Astrocyte of the cerebellum (primary cell): ENCODE measurements around the gene CIC.

ENCODE experiments used
- DNase-seq: peaks from one replicate; pipeline ENCODE4 v3.0.0-alpha.2; 2011; ENCODE audit warnings: low read depth
- H3K4me3 ChIP-seq: 2 replicates; pipeline ENCODE4 v1.5.1; 2011; ENCODE audit warnings: mild to moderate bottlenecking, low read depth, low read length, moderate library complexity
- CTCF ChIP-seq: IDR thresholded peaks from 2 replicates; pipeline ENCODE4 v1.5.1; 2012; ENCODE audit warnings: low read length, low read depth, moderate library complexity, mild to moderate bottlenecking; ENCODE audit errors: missing control alignments
- in situ Hi-C: cut with HindIII; loops from 2 replicates; pipeline ENCODE4 v1.10.0; 2017; ENCODE audit warnings: low sequenced_read_pairs

The CIC gene

GRCh38 chr19:42277821-42278451, 8.9 kb downstream of the CIC start:
- no peak overlapping the region for H3K4me3 ChIP-seq
- no peak for DNase-seq
- in situ Hi-C loops, result no loop called here
- no peak for TF ChIP-seq CTCF

GRCh38 chr19:42278452-42279154, 9.6 kb downstream of the CIC start:
- in situ Hi-C loops, result no loop called here
- no peak for TF ChIP-seq CTCF
- no peak for DNase-seq
- H3K4me3 ChIP-seq, result no peak overlapping the region

- peak overlapping the region; percentile 75 for H3K4me3 ChIP-seq
- in situ Hi-C loops, result no loop called here
- TF ChIP-seq CTCF, result no peak
- no peak for DNase-seq
Measured at GRCh38 chr19:42279155-42279901, 10.3 kb downstream of the CIC start.

GRCh38 chr19:42279902-42280814, 11.1 kb downstream of the CIC start:
- in situ Hi-C loops, result no loop called here
- H3K4me3 ChIP-seq, result peak overlapping the region; percentile 75
- peak; percentile 91 for TF ChIP-seq CTCF
- DNase-seq, result no peak

GRCh38 chr19:42280815-42281145, 11.7 kb downstream of the CIC start:
- TF ChIP-seq CTCF, result no peak
- in situ Hi-C loops, result no loop called here
- peak overlapping the region; percentile 75 for H3K4me3 ChIP-seq
- no peak for DNase-seq
